Left lung (tissue), 10 donors: Measurements from ENCODE around the gene PNO1. TPM values are rescaled to one million over a fixed set of nuclear protein-coding genes. Genes with fewer than 3 reads are reported as not detected.

ENCODE experiments used
- ATAC-seq: fragments of 200-7000 bp; cut with Tn5 transposase; one replicate; pipeline ENCODE4 v1.9.1; 2020; ENCODE audit warnings: moderate library complexity
- DNase-seq, 4 donors: peaks; one replicate each; pipeline ENCODE4 v3.0.0-alpha.2; 2013 to 2020
- H3K27ac ChIP-seq, 2 donors: fragments of 200-600 bp; sonication (generic) in 1 of 2; one replicate each; pipeline versions ENCODE4 v1.5.0 to v1.8.0; 2020 to 2021
- H3K27me3 ChIP-seq, 2 donors: fragments of 200-600 bp; sonication (generic) in 1 of 2; one replicate each; pipeline versions ENCODE4 v1.5.0 to v1.8.0; 2020 to 2021
- H3K36me3 ChIP-seq, 2 donors: fragments of 200-600 bp; sonication (generic) in 1 of 2; one replicate each; pipeline versions ENCODE4 v1.5.0 to v1.8.0; 2020 to 2021
- H3K4me1 ChIP-seq, 2 donors: fragments of 200-600 bp; one replicate each; pipeline ENCODE4 v1.8.0; 2021
- H3K4me3 ChIP-seq, 2 donors: fragments of 200-600 bp; sonication (generic) in 1 of 2; one replicate each; pipeline versions ENCODE4 v1.5.0 to v1.8.0; 2020 to 2021; ENCODE audit warnings: mild to moderate bottlenecking in 1 of 2
- H3K9me3 ChIP-seq, 2 donors: fragments of 200-600 bp; sonication (generic) in 1 of 2; one replicate each; pipeline versions ENCODE4 v1.5.0 to v1.8.0; 2020 to 2021
- intact Hi-C, 2 donors: fragments of 100-400 bp; cut with DNase I; formaldehyde crosslinking; loops; one replicate each; pipeline versions ENCODE4 v1.11.2 to v1.14.2; 2022
- polyA plus RNA-seq, 6 donors: library from polyadenylated mRNA; unstranded; fragments of 120-200 nt; gene quantifications; one replicate each; pipeline ENCODE4 v1.2.1, GENCODE V29; 2013; ENCODE audit not compliant: insufficient read length in 6 of 6
- total RNA-seq, 2 donors: library from RNA; stranded (reverse); fragmentation: NEBNext Ultra II Directional; extraction: Animal tissue kit (Norgen Biotek cat#: 25700); gene quantifications; one replicate each; pipeline ENCODE4 v1.2.1, GENCODE V29; 2021
- TF ChIP-seq, protein P1 (sequence below), 2 donors: fragments of 200-600 bp; sonication (generic) in 1 of 2; IDR thresholded peaks; one replicate each; pipeline versions ENCODE4 v1.5.0 to v1.8.0; 2021; ENCODE audit warnings: antibody characterized with exemption in 2 of 2
- donor health status: DM: no; HTN: yes; CAD: no.
- donor health status: DM: no; HTN: no; CAD: no.

The PNO1 gene
- total and polyA plus RNA-seq, 8 donors: 9.4 to 17.7 (median 13.5) TPM

- no peak for ATAC-seq
- Histone ChIP-seq H3K27ac (no peak overlapping the region), H3K4me3 (no peak overlapping the region), H3K36me3 (no peaks in the 10 kb centered on the region), H3K9me3 (no peaks in the 10 kb centered on the region), H3K4me1 (peaks cover 0 to 14% of the 10 kb centered on the region in 2 donors), H3K27me3 (no peaks in the 10 kb centered on the region)
- intact Hi-C loops: no loop called here
- no peak for DNase-seq
- TF ChIP-seq, protein P1, sequence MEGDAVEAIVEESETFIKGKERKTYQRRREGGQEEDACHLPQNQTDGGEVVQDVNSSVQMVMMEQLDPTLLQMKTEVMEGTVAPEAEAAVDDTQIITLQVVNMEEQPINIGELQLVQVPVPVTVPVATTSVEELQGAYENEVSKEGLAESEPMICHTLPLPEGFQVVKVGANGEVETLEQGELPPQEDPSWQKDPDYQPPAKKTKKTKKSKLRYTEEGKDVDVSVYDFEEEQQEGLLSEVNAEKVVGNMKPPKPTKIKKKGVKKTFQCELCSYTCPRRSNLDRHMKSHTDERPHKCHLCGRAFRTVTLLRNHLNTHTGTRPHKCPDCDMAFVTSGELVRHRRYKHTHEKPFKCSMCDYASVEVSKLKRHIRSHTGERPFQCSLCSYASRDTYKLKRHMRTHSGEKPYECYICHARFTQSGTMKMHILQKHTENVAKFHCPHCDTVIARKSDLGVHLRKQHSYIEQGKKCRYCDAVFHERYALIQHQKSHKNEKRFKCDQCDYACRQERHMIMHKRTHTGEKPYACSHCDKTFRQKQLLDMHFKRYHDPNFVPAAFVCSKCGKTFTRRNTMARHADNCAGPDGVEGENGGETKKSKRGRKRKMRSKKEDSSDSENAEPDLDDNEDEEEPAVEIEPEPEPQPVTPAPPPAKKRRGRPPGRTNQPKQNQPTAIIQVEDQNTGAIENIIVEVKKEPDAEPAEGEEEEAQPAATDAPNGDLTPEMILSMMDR (IDR thresholded peaks at IDR 0.05): no peak
These were observed 38.9 kb upstream of the PNO1 start for GRCh38 chr2:68118816-68119215.

GRCh38 chr2:68119504-68119903 lies 38.2 kb upstream of the PNO1 start:
- Histone ChIP-seq H3K36me3 (no peaks in the 10 kb centered on the region), H3K27ac (no peak overlapping the region), H3K4me1 (peaks cover 0 to 14% of the 10 kb centered on the region in 2 donors), H3K9me3 (no peaks in the 10 kb centered on the region), H3K4me3 (no peak overlapping the region), H3K27me3 (no peaks in the 10 kb centered on the region)
- ATAC-seq (no peak), DNase-seq (no peak)
- intact Hi-C loops: no loop called here
- TF ChIP-seq, protein P1 (IDR thresholded peaks at IDR 0.05): no peak

DNA sequence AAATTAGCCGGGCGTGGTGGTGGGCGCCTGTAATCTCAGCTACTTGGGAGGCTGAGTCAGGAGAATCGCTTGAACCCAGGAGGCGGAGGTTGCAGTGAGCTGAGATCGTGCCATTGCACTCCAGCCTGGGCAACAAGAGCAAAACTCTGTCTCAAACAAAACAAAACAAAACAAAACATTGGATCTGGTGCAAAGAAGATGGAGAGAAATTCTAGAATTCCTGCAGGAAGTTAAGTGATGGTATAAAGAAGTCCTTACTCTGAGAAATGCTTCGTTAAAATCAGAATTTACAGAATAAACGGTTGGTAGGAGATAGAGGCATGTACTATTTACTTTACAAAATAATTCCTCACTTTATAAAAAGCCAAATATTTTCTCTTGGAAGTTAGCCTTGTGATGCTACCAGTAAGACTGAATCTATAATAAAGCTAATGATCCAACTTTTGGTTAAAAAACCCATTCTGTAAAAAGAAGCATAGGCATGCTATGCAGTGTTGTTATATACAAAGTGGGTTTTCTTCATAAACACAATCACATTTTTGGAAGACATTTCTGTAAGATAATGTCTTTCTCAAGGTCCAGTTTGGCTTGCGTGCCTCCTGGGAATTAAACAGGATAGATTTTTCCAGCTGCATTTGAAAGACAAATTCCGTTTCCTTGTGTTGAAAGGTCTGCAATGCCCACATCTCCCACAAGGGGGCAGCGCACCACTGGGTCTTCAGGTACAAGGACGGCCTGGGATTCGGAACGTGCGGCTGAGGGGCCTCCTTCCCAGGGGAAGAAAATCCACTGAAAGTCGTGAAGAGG lies 35.6 kb upstream of the PNO1 start:
- intact Hi-C loops: loop anchor here in 1 of 2 donors (5.0 kb wide), 1 partner anchor 160 kb away; no protein-coding TSS in a partner anchor
- Histone ChIP-seq H3K4me1 (peaks cover 0 to 14% of the 10 kb centered on the region in 2 donors), H3K27me3 (no peaks in the 10 kb centered on the region), H3K9me3 (no peaks in the 10 kb centered on the region), H3K27ac (no peak overlapping the region), H3K36me3 (no peaks in the 10 kb centered on the region), H3K4me3 (no peak overlapping the region)
- ATAC-seq: peak; percentile 98
- DNase-seq: peak; percentile 84 to 94 (median 88)
- TF ChIP-seq, protein P1 (IDR thresholded peaks at IDR 0.05): peak; percentile 93 to 97

DNA sequence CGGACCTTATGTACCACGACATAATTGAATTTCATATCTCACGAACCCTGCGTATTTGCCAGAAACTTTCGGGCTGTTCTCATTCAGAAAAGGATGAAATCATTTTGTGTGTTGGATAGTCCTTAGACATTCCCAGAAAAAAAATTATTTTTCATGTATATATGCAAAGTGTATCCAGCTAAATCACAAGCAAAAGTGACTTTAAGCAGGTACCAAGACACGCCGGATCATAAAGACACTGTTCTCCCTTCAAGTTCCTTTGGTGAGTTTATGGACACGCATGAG lies 35.1 kb upstream of the PNO1 start:
- no peak for ATAC-seq
- Histone ChIP-seq H3K36me3 (no peaks in the 10 kb centered on the region), H3K27ac (no peak overlapping the region), H3K9me3 (no peaks in the 10 kb centered on the region), H3K4me3 (no peak overlapping the region), H3K27me3 (no peaks in the 10 kb centered on the region), H3K4me1 (peaks cover 0 to 14% of the 10 kb centered on the region in 2 donors)
- no peak for DNase-seq
- TF ChIP-seq, protein P1 (IDR thresholded peaks at IDR 0.05): no peak
- intact Hi-C loops: loop anchor here in 1 of 2 donors (5.0 kb wide), 1 partner anchor 160 kb away; no protein-coding TSS in a partner anchor

DNA sequence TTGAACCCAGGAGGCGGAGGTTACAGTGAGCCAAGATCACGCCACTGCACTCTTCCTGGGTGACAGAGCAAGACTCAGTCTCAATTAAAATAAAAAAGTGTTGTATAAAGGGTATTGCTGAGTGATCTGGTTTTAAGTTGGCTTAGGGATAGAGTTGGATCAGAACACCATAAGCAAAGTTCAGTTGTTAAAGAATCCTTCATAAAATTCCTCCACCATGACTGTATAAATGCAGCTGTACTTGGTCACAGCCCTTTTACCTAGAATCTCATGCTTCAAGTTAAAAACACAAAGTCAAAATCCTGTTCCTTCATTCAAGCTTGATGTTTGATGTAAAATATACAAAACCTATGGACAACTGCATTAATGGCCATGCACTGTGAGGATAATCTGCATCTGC lies 33.4 kb upstream of the PNO1 start:
- DNase-seq (no peak), ATAC-seq (no peak)
- Histone ChIP-seq H3K27me3 (no peaks in the 10 kb centered on the region), H3K4me3 (no peak overlapping the region), H3K27ac (no peak overlapping the region), H3K4me1 (peaks cover 0 to 14% of the 10 kb centered on the region in 2 donors), H3K9me3 (no peaks in the 10 kb centered on the region), H3K36me3 (no peaks in the 10 kb centered on the region)
- intact Hi-C loops: loop anchor here in 1 of 2 donors (5.0 kb wide), 1 partner anchor 158 kb away; no protein-coding TSS in a partner anchor
- TF ChIP-seq, protein P1 (IDR thresholded peaks at IDR 0.05): no peak
